ENCODE results near the gene GPRC5B.

GRCh38 chr16:19884611-19885450, at the start of gene GPRC5B:
- TF ChIP-seq CTCF (IDR thresholded peaks at IDR 0.05): peak in 1 of 3 experiments; percentile 3
- no peak for TF ChIP-seq POLR2A (IDR thresholded peaks at IDR 0.05)
